GM13977 (cell line): ENCODE measurements around the gene ATXN2L.

Experiments used
- DNase-seq: peaks from one replicate; pipeline ENCODE4 v3.0.0; 2012; ENCODE audit warnings: low spot score
- in situ Hi-C: fragments of 300-500 bp; cut with MboI; formaldehyde crosslinking; loops from one replicate; pipeline ENCODE4 v1.12.0; 2022; ENCODE audit warnings: low sequenced_read_pairs, low pct_unique_long_range_greater_than_20kb, mixed read lengths, inconsistent platforms; ENCODE audit not compliant: unreplicated experiment
- TF ChIP-seq, protein P1 (sequence below): IDR thresholded peaks from 2 replicates; pipeline ENCODE4 v1.5.1; 2012; ENCODE audit warnings: mild to moderate bottlenecking, control low read depth; ENCODE audit not compliant: insufficient read depth; ENCODE audit errors: extremely low read depth, missing control alignments

The ATXN2L gene

GRCh38 chr16:28845761-28846079, 22.9 kb downstream of the ATXN2L start:
- in situ Hi-C loops: no loop called here
- TF ChIP-seq, protein P1, sequence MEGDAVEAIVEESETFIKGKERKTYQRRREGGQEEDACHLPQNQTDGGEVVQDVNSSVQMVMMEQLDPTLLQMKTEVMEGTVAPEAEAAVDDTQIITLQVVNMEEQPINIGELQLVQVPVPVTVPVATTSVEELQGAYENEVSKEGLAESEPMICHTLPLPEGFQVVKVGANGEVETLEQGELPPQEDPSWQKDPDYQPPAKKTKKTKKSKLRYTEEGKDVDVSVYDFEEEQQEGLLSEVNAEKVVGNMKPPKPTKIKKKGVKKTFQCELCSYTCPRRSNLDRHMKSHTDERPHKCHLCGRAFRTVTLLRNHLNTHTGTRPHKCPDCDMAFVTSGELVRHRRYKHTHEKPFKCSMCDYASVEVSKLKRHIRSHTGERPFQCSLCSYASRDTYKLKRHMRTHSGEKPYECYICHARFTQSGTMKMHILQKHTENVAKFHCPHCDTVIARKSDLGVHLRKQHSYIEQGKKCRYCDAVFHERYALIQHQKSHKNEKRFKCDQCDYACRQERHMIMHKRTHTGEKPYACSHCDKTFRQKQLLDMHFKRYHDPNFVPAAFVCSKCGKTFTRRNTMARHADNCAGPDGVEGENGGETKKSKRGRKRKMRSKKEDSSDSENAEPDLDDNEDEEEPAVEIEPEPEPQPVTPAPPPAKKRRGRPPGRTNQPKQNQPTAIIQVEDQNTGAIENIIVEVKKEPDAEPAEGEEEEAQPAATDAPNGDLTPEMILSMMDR: no peak
- no peak for DNase-seq

- DNase-seq: peak; percentile 97
- TF ChIP-seq, protein P1: peak; percentile 74
- in situ Hi-C loops: no loop called here
These were observed 23.5 kb downstream of the ATXN2L start, which contains the start of gene TUFM for GRCh38 chr16:28846080-28846932. Gene TUFM, minus strand, starts transcription at chr16:28846348. Its CDS starts 79 bp downstream, at chr16:28846269.

DNA sequence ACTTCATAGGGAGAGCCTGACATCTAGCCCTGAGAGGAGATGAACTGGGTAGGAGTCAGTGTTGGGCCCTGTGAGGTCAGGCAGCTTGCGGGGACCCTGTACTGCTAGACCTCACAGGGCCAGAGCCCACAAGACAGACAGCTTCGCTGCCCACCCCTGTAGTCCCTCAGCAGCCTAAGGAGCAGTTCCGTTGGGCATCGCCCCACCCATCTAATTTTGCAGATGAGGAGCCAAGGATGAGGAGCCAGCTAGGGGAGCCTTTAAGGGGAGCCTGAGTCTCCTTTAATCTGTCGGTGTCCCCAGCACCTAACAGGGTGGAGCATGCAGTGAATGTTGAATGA, 24.1 kb downstream of the ATXN2L start:
- TF ChIP-seq, protein P1: no peak
- no peak for DNase-seq
- in situ Hi-C loops: no loop called here

DNA sequence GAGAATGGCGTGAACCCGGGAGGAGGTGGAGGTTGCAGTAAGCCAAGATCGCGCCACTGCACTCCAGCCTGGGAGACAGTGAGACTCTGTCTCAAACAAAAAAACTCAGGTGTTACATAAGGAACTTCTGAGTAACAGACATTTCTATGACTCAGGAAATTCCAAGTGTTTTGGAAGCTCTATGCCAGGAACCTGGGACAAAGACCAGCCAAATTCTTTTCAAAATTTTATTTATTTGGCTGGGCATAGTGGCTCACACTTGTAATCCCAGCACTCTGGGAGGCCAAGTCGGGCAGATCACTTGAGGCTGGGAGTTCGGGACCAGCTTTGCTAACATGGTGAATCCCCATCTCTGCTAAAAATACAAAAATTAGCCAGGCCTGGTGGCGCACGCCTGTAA, 35.6 kb downstream of the ATXN2L start:
- in situ Hi-C loops: no loop called here
- TF ChIP-seq, protein P1: no peak
- no peak for DNase-seq

GRCh38 chr16:28859326-28859725, 36.5 kb downstream of the ATXN2L start:
- in situ Hi-C loops: no loop called here
- no peak for DNase-seq
- TF ChIP-seq, protein P1: no peak

DNA sequence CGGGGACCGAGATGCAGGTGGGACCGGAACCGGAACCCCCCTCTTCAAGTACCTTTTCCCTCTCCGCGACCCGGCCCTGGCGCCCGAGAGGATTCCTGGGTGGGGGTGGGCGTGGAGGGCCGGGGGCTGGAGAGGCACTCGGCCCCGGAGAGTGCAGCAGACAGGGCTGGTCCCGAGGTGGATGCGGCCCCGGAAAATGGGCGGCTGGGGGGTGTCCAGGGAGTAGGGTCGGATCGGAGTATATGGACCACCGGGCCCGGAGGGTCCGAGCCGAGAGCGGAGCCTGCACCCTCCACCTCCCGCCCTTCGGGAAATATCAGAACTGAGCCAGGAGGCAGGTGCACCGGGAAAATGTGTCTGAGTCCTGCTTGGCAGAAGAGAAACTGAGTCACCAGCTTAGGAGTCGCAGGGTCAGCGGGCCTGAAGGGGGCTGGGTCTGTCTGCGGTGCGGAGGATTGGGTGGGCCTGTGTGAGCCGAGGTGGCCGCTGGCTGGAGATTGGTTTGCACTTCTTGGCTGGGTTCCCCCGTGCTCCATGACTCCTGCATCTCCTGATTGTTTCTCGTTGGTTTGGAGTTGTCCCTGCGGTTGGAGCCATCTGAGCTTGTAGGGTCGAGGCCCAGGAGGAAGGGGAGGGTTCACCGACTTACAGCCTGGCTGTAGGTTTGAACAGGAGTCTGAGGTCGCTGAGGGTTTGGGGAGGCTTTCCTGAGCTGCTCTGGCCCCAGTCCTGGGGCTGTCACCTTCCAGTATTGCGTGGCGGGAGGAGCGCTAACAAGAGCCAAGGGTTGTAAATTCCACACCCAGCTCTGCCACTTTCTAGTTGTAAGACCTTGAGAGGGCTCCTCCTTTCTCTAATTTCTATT, 41.4 kb downstream of the ATXN2L start:
- peak; percentile 45 for DNase-seq
- in situ Hi-C loops: no loop called here
- TF ChIP-seq, protein P1: no peak
